Measurements from ENCODE around the gene DNAAF6.

DNAAF6 gene

DNA sequence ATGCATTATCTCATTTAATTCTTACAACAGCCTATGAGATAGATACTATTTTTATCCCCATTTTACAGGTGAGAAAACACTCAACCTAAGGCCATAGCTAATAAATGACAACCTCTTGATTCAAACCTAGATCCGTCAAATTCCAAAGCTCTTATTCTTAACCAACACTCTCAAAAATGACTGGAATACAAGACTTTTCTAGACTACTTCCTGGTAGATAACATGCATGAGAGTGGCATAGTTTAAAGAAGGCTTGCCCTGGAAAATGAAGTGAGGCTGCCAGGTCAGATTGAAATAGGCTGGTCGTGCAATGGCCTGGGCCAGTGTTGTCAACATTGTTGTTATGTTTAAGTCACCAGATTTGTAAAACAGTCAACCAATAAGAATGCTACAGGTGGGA lies 86.6 kb downstream of the DNAAF6 start:
- no peak for DNase-seq (ENCODE audit: low read depth in 3 of 3, low spot score in 1 of 3)
